MCF 10A (cell line): Measurements from ENCODE around the gene KRT1. TPM values are rescaled to one million over a fixed set of nuclear protein-coding genes. Genes with fewer than 3 reads are reported as not detected.

Experiments used
- BruUV-seq: library from RNA; stranded (reverse); fragments of 400-500 nt; replicated peaks from 2 replicates; lab custom pipeline; 2021; lab: Mats Ljungman, UMichigan
- CTCF ChIA-PET: fragments of 300-600 bp; sonication (Branson Sonifier 250); formaldehyde crosslinking; extraction: SDS; loops from one replicate; lab custom pipeline; 2021; ENCODE audit warnings: antibody characterized with exemption, inconsistent platforms; lab: Yijun Ruan, JAX
- POLR2A ChIA-PET: fragments of 300-600, 350-650 bp; sonication (Branson Sonifier 250); formaldehyde crosslinking; extraction: SDS; loops from one replicate; lab custom pipeline; 2020; ENCODE audit warnings: antibody characterized with exemption, inconsistent platforms; lab: Yijun Ruan, JAX
- DNase-seq: peaks from one replicate; pipeline ENCODE4 v3.0.0-alpha.2; 2018; ENCODE audit not compliant: unreplicated experiment
- H3K27ac Mint-ChIP-seq: one replicate; pipeline ENCODE4 v1.8.0; 2022; ENCODE audit warnings: mild to moderate bottlenecking, low read depth, mixed read lengths; ENCODE audit not compliant: unreplicated experiment
- H3K27me3 Mint-ChIP-seq: one replicate; pipeline ENCODE4 v1.8.0; 2022; ENCODE audit warnings: mixed read lengths; ENCODE audit not compliant: insufficient read depth, unreplicated experiment
- H3K36me3 Mint-ChIP-seq: one replicate; pipeline ENCODE4 v1.8.0; 2022; ENCODE audit warnings: mild to moderate bottlenecking, moderate library complexity, mixed read lengths; ENCODE audit not compliant: insufficient read depth, unreplicated experiment
- H3K4me1 Mint-ChIP-seq: one replicate; pipeline ENCODE4 v1.8.0; 2022; ENCODE audit warnings: mixed read lengths; ENCODE audit not compliant: insufficient read depth, unreplicated experiment
- H3K4me3 Mint-ChIP-seq: one replicate; pipeline ENCODE4 v1.8.0; 2022; ENCODE audit warnings: mild to moderate bottlenecking, moderate library complexity, mixed read lengths; ENCODE audit not compliant: unreplicated experiment
- H3K9me3 Mint-ChIP-seq: one replicate; pipeline ENCODE4 v1.8.0; 2022; ENCODE audit warnings: mixed read lengths; ENCODE audit not compliant: unreplicated experiment
- CTCF ChIP-seq: fragments of 200-600 bp; IDR thresholded peaks from one replicate; pipeline ENCODE4 v1.8.0; 2022; ENCODE audit warnings: antibody characterized with exemption, mild to moderate bottlenecking; ENCODE audit not compliant: unreplicated experiment
- intact Hi-C: fragments of 100-400 bp; cut with micrococcal nuclease; formaldehyde crosslinking; loops from 2 replicates; pipeline ENCODE4 v1.14.1; 2022
- total RNA-seq: library from RNA; stranded (reverse); gene quantifications from 2 replicates; pipeline ENCODE4 v1.2.3, GENCODE V29; 2022

The KRT1 gene
- total RNA-seq, 1 experiment from 2014 or later = not detected

GRCh38 chr12:52669426-52669825 is 10.8 kb downstream of the KRT1 start:
- no peak for TF ChIP-seq CTCF
- Mint-ChIP-seq H3K9me3 (no peaks in the 10 kb centered on the region), H3K4me3 (no peak overlapping the region), H3K36me3 (no peaks in the 10 kb centered on the region), H3K27ac (no peak overlapping the region), H3K4me1 (no peaks in the 10 kb centered on the region), H3K27me3 (peaks cover 32% of the 10 kb centered on the region)
- DNase-seq = no peak
- CTCF ChIA-PET = interaction anchor here (0.6 to 2.0 kb wide), 3 partner anchors 14 to 312 kb away, joined by 3 to 7 read pairs (median 5); no protein-coding TSS in a partner anchor
- POLR2A ChIA-PET = no interaction called here
- intact Hi-C loops = no loop called here
- BruUV-seq = no TSS peak

DNA sequence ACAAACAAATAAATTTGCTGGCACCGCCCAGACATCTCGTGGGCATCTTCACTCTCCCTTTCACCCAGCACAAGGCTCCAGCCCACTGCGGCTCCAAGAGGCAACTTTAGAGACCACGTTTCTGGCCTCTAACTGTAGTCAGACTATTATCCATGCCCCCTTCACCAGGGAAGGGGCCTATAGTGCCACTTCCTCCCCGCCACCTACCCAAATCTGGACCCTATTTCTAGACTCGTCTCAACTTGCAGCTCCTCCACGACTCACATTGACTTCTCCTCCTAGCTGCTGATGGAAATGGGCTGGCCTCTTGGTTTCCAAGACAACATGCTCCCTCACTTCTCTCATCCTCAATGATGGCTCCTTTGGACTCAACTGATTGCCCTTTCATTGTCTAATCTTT is 12.3 kb downstream of the KRT1 start:
- ChIA-PET POLR2A (interaction anchor here (1.0 kb wide), 1 partner anchor 31 kb away, joined by 3 read pairs; no protein-coding TSS in a partner anchor), CTCF (interaction anchor here (1.6 to 2.0 kb wide), 2 partner anchors 13 to 210 kb away, joined by 4 to 5 read pairs; no protein-coding TSS in a partner anchor)
- peaks cover 34% of the 10 kb centered on the region for H3K27me3 Mint-ChIP-seq
- H3K36me3 Mint-ChIP-seq = no peaks in the 10 kb centered on the region
- BruUV-seq = no TSS peak
- H3K4me3 Mint-ChIP-seq = no peak overlapping the region
- no peak for DNase-seq
- H3K9me3 Mint-ChIP-seq = no peaks in the 10 kb centered on the region
- intact Hi-C loops = no loop called here
- no peak for TF ChIP-seq CTCF
- H3K27ac Mint-ChIP-seq = no peak overlapping the region
- H3K4me1 Mint-ChIP-seq = no peaks in the 10 kb centered on the region

GRCh38 chr12:52667509-52667908 is 12.7 kb downstream of the KRT1 start:
- no peaks in the 10 kb centered on the region for H3K9me3 Mint-ChIP-seq
- intact Hi-C loops = no loop called here
- ChIA-PET CTCF (interaction anchor here (0.8 to 2.0 kb wide), 3 partner anchors 12 to 211 kb away, joined by 4 to 5 read pairs (median 5); no protein-coding TSS in a partner anchor), POLR2A (interaction anchor here (1.0 kb wide), 1 partner anchor 32 kb away, joined by 3 read pairs; no protein-coding TSS in a partner anchor)
- peaks cover 34% of the 10 kb centered on the region for H3K27me3 Mint-ChIP-seq
- no peaks in the 10 kb centered on the region for H3K4me1 Mint-ChIP-seq
- BruUV-seq = no TSS peak
- H3K36me3 Mint-ChIP-seq = no peaks in the 10 kb centered on the region
- no peak for TF ChIP-seq CTCF
- no peak overlapping the region for H3K27ac Mint-ChIP-seq
- H3K4me3 Mint-ChIP-seq = no peak overlapping the region
- no peak for DNase-seq

- no peaks in the 10 kb centered on the region for H3K36me3 Mint-ChIP-seq
- H3K4me3 Mint-ChIP-seq = no peak overlapping the region
- DNase-seq = no peak
- POLR2A ChIA-PET = no interaction called here
- intact Hi-C loops = no loop called here
- no peak overlapping the region for H3K27ac Mint-ChIP-seq
- H3K27me3 Mint-ChIP-seq = peaks cover 34% of the 10 kb centered on the region
- TF ChIP-seq CTCF = no peak
- BruUV-seq = no TSS peak
- CTCF ChIA-PET = interaction anchor here (0.6 to 1.6 kb wide), 3 partner anchors 144 to 561 kb away, joined by 3 to 5 read pairs (median 4); no protein-coding TSS in a partner anchor
- H3K9me3 Mint-ChIP-seq = no peaks in the 10 kb centered on the region
- H3K4me1 Mint-ChIP-seq = no peaks in the 10 kb centered on the region
Observed at GRCh38 chr12:52666471-52666870, 13.7 kb downstream of the KRT1 start.
